GM08714 (cell line): ENCODE measurements around the gene LHX3.

ENCODE experiments used
- H3K4me3 ChIP-seq: fragments of 200-500 bp; sonication (Bioruptor generic); 2 replicates; pipeline ENCODE4 v1.5.1; 2014; ENCODE audit warnings: mild to moderate bottlenecking, low read length, inconsistent platforms
- ZNF274 ChIP-seq: IDR thresholded peaks from 2 replicates; pipeline ENCODE4 v1.6.1; 2012; ENCODE audit warnings: mild to moderate bottlenecking, low read depth, low read length

Gene LHX3

GRCh38 chr9:136171009-136171800 is 33.7 kb downstream of the LHX3 start:
- no peak for TF ChIP-seq ZNF274
- no peak overlapping the region for H3K4me3 ChIP-seq

- no peak for TF ChIP-seq ZNF274
- no peak overlapping the region for H3K4me3 ChIP-seq
Measured at GRCh38 chr9:136170006-136170901, 34.7 kb downstream of the LHX3 start.

DNA sequence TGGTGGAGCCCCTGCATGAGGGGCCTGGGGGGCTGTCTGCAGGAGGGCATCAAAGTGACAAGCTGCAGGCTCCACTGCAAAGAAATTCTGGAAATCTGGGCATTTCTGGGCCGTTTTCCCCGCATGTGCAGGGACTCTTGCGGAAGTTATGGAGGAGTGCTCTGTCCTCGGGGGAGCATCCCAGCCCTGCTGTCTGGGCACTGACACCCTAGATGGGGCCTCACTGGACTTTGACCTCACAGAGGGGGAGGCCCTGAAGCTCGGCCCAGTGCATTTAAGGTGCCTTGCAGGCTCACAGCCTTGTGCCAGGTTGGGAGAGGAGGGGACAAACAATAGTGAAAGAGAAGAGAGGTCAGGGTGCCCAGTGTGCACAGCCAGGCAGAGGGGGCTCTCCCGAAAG is 35.4 kb downstream of the LHX3 start:
- H3K4me3 ChIP-seq, result no peak overlapping the region
- no peak for TF ChIP-seq ZNF274

GRCh38 chr9:136163248-136163850 is 41.6 kb downstream of the LHX3 start:
- no peak overlapping the region for H3K4me3 ChIP-seq
- no peak for TF ChIP-seq ZNF274

DNA sequence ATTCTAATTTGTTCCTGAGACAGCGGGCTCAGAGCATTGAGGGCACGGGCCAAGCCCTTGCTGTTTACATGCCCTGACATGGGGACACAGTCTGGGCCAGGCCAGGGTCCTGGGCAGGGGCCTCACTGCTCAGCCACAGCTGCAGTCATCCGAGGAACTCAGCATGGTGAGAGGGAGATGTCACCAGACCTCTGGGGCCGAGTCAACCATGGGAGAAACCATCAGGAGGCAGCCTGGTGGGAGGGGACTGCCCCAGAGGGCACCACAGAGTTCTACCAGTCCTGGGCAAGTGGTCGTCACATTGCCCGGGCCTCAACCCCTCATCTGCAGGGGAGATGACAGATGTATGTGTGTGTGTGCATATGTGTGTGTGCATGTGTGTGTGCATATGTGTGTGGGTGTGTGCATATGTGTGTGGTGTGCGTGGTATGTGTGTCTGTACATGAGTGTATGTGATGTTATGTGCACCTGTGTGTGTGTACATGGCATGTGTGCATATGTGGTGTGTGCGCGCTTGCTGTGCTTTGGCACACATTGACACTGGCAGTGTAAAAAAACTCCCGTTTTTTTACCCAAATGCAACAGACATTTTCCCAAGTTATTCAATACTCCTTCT is 43.8 kb downstream of the LHX3 start:
- no peak for TF ChIP-seq ZNF274
- H3K4me3 ChIP-seq, result no peak overlapping the region

DNA sequence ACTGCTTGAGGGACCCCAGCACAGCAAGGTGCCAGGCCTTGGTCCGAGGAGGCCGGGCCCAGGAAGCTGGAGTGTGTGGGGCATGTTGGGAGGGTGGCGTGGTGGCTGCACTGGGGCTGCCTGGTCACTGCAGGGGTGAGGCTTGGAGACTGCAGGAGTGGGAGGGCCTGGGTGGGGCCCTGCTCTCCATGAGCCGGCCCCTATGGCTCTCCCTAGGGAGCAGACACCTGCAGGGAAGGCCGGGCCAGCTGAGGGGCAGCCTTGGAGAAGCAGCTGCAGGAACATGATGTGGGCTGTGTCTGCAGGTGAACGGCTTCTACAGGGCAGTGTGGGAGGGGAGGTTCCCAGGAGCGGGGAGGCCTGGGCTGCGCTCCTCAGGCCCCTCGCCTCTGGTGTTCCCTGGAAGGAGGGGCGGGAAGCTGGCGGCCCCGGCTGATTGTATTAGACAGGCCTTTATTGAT is 44.5 kb downstream of the LHX3 start:
- no peak overlapping the region for H3K4me3 ChIP-seq
- no peak for TF ChIP-seq ZNF274

DNA sequence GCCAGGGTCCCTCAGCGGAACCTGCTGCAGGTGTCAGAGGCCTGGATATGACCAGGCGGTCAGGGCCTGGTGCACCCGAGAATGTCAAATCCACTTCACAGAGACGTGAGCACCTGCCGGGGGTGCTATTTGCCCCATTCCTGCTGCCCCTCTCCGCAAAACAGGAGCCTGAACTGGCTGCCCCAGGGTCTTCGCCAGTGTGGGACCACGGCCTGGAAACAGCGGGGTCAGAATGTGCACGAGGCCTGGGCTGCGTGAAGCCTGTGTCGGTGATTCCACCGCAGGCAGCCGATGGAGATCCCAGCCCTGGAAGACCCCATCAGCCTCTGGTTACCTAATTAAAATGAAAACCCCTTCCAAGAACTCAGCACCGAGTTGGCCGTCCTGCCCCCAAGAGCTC is 45.1 kb downstream of the LHX3 start:
- TF ChIP-seq ZNF274, result no peak
- H3K4me3 ChIP-seq, result no peak overlapping the region

GRCh38 chr9:136157477-136158265 is 47.3 kb downstream of the LHX3 start:
- TF ChIP-seq ZNF274, result no peak
- no peak overlapping the region for H3K4me3 ChIP-seq

GRCh38 chr9:136156209-136157120 is 48.5 kb downstream of the LHX3 start:
- no peak overlapping the region for H3K4me3 ChIP-seq
- no peak for TF ChIP-seq ZNF274

GRCh38 chr9:136155576-136155975 is 49.4 kb downstream of the LHX3 start:
- no peak for TF ChIP-seq ZNF274
- H3K4me3 ChIP-seq, result no peak overlapping the region

DNA sequence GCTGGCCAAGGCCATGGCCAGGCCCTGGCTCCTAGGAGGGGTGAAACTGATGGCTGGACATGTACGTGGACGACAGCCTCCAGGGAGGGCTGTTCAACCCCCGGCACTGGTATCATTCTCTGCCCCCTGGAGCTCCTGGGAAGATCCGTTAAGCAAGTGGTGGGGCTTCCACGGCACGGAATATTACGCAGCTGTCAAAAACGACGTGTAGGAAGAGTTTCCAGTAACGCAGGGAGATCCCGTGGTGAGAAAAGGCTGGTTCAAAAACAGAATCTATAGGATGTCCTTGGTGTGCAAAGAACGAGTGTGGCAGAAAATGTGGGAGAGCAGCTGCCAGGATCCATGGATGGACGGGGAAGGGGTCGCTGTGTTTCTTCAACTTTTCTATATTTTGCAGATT is 50.0 kb downstream of the LHX3 start:
- no peak overlapping the region for H3K4me3 ChIP-seq
- no peak for TF ChIP-seq ZNF274

- TF ChIP-seq ZNF274, result no peak
- H3K4me3 ChIP-seq, result no peak overlapping the region
Measured at GRCh38 chr9:136153381-136154065, 51.4 kb downstream of the LHX3 start.
